ENCODE measurements around the gene GDPD4. TPM values are rescaled to one million over a fixed set of nuclear protein-coding genes. Genes with fewer than 3 reads are reported as not detected.

GDPD4 gene
- total RNA-seq, 1 experiment from 2014 or later: not detected

DNA sequence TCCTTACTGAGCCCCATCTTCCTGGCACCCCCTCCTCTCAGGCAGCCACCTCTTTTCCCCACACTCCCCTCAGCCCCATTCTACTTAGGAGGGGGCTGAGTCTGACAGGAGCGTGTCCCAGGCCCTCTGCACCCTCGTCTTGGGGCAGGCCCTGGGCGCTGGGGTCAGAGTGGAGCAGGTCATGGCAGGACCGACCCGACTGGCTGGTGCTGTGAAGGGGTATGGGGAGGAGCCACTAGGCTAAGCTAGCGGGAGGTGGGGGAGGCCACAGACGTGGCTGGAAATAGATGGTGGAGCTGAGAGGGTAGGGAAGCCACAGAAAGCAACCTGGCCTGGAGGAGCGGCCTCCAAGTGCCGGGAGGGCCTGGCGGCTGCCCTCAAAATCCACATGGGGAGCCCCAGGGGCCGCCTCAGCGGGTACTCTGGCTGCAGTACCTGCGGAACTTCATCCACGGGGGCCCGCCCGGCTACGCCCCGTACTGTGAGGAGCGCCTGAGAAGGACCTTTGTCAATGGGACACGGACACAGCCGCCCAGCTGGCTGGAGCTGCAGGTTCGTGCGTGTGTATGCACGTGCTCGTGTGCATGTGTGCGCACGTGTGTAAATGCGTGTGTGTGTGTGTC is 111.8 kb downstream of the GDPD4 start:
- BruUV-seq (replicated peaks): no TSS peak
- in situ Hi-C loops (cut with HindIII; ENCODE audit: low pct_unique_long_range_greater_than_20kb, low sequenced_read_pairs): no loop called here
- Histone ChIP-seq H3K36me3 (ENCODE audit: control insufficient read depth, insufficient read depth, low read length) (no peaks in the 10 kb centered on the region), H3K4me1 (ENCODE audit: control insufficient read depth, insufficient read depth, low read length) (no peaks in the 10 kb centered on the region), H3K4me3 (ENCODE audit: low read depth in 2 of 2, low read length in 2 of 2) (no peak overlapping the region), H3K9me3 (ENCODE audit: control insufficient read depth, insufficient read depth, low read depth, low read length) (no peaks in the 10 kb centered on the region), H3K27me3 (ENCODE audit: control insufficient read depth, insufficient read depth, low read length) (no peaks in the 10 kb centered on the region), H3K27ac (ENCODE audit: low read length) (no peak overlapping the region)
- CTCF ChIA-PET: interaction anchor here (0.5 to 4.3 kb wide), 2 partner anchors 62 to 353 kb away, joined by 9 to 33 read pairs; partner anchors contain the start of gene MYO7A
- intact Hi-C loops (cut with micrococcal nuclease; ENCODE audit: unreplicated experiment): loop anchor here (2.0 kb wide), 1 partner anchor 143 kb away; no protein-coding TSS in a partner anchor
- TF ChIP-seq TCF7L2 (IDR thresholded peaks at IDR 0.05; ENCODE audit: low read depth, low read length): no peak
- DNase-seq (ENCODE audit: low read depth, low spot score) (no peak), ATAC-seq (no peak)
- POLR2A ChIA-PET: interaction anchor here (0.6 kb wide), 1 partner anchor 900 kb away, joined by 3 read pairs; no protein-coding TSS in a partner anchor

DNA sequence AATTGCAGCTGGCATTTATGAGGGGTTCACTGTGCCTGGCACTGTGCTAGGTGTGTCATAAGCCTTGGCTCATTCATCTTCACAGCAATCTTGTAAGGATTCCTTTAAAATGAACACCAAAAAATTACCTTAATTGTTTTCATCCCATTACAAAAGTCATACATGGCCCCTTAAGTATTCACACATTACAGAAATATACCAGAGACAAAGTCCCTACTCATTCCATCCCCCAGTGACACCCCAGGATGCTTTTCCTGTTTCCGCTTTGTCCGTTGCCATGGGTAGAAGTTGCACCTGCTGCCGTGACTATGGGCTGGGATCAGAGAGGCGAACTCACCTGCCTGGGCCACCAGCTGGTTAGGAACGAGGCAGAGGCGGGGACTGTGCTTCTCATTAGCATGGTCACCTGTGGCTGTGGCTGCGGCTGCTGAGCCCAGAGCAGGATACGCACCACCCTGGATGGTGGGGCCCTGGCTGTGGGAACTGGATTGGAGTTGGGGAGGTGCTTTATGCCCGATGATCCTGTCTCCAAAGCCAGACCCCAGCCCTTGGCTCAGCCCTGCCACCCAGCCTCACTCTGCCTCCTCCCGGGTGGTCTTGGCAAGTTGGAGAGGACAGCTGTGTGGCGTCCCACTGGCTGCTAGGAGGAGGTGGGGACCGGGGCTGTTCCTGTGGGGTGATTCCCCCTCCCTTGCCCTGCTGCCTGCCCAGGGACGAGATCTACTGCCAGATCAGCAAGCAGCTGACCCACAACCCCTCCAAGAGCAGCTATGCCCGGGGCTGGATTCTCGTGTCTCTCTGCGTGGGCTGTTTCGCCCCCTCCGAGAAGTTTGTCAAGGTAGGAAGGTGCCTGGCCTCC is 112.6 kb downstream of the GDPD4 start:
- TF ChIP-seq, protein P1, sequence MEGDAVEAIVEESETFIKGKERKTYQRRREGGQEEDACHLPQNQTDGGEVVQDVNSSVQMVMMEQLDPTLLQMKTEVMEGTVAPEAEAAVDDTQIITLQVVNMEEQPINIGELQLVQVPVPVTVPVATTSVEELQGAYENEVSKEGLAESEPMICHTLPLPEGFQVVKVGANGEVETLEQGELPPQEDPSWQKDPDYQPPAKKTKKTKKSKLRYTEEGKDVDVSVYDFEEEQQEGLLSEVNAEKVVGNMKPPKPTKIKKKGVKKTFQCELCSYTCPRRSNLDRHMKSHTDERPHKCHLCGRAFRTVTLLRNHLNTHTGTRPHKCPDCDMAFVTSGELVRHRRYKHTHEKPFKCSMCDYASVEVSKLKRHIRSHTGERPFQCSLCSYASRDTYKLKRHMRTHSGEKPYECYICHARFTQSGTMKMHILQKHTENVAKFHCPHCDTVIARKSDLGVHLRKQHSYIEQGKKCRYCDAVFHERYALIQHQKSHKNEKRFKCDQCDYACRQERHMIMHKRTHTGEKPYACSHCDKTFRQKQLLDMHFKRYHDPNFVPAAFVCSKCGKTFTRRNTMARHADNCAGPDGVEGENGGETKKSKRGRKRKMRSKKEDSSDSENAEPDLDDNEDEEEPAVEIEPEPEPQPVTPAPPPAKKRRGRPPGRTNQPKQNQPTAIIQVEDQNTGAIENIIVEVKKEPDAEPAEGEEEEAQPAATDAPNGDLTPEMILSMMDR (IDR thresholded peaks at IDR 0.05): no peak; the same call in none of the 2 replicates
- TF ChIP-seq SIN3A (IDR thresholded peaks at IDR 0.05; ENCODE audit: borderline replicate concordance, insufficient read depth, low read depth, low read length) (no peak), POLR2AphosphoS5 (IDR thresholded peaks at IDR 0.05; ENCODE audit: low read depth, low read length) (no peak), TCF7L2 (IDR thresholded peaks at IDR 0.05; ENCODE audit: low read depth, low read length) (no peak)
- TF ChIP-seq, protein P2, sequence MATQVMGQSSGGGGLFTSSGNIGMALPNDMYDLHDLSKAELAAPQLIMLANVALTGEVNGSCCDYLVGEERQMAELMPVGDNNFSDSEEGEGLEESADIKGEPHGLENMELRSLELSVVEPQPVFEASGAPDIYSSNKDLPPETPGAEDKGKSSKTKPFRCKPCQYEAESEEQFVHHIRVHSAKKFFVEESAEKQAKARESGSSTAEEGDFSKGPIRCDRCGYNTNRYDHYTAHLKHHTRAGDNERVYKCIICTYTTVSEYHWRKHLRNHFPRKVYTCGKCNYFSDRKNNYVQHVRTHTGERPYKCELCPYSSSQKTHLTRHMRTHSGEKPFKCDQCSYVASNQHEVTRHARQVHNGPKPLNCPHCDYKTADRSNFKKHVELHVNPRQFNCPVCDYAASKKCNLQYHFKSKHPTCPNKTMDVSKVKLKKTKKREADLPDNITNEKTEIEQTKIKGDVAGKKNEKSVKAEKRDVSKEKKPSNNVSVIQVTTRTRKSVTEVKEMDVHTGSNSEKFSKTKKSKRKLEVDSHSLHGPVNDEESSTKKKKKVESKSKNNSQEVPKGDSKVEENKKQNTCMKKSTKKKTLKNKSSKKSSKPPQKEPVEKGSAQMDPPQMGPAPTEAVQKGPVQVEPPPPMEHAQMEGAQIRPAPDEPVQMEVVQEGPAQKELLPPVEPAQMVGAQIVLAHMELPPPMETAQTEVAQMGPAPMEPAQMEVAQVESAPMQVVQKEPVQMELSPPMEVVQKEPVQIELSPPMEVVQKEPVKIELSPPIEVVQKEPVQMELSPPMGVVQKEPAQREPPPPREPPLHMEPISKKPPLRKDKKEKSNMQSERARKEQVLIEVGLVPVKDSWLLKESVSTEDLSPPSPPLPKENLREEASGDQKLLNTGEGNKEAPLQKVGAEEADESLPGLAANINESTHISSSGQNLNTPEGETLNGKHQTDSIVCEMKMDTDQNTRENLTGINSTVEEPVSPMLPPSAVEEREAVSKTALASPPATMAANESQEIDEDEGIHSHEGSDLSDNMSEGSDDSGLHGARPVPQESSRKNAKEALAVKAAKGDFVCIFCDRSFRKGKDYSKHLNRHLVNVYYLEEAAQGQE (IDR thresholded peaks at IDR 0.05; ENCODE audit: insufficient read depth in 1 of 2, low read depth in 2 of 2, low read length in 1 of 2): no peak
- no peaks in the 10 kb centered on the region for H3K27me3 ChIP-seq (ENCODE audit: control insufficient read depth, insufficient read depth, low read length)
- ChIA-PET CTCF (interaction anchor here (0.5 to 4.3 kb wide), 2 partner anchors 61 to 353 kb away, joined by 9 to 33 read pairs; partner anchors contain the start of gene MYO7A), POLR2A (interaction anchor here (0.6 kb wide), 1 partner anchor 901 kb away, joined by 3 read pairs; no protein-coding TSS in a partner anchor)
- ATAC-seq (no peak), DNase-seq (ENCODE audit: low read depth, low spot score) (no peak)
- in situ Hi-C loops (cut with HindIII; ENCODE audit: low pct_unique_long_range_greater_than_20kb, low sequenced_read_pairs): no loop called here
- H3K36me3 ChIP-seq (ENCODE audit: control insufficient read depth, insufficient read depth, low read length): no peaks in the 10 kb centered on the region
- H3K27ac ChIP-seq (ENCODE audit: low read length): no peak overlapping the region
- H3K4me3 ChIP-seq (ENCODE audit: low read depth in 2 of 2, low read length in 2 of 2): no peak overlapping the region
- H3K4me1 ChIP-seq (ENCODE audit: control insufficient read depth, insufficient read depth, low read length): no peaks in the 10 kb centered on the region
- intact Hi-C loops (cut with micrococcal nuclease; ENCODE audit: unreplicated experiment): loop anchor here (1.0 to 2.0 kb wide), 2 partner anchors 62 to 142 kb away; no protein-coding TSS in a partner anchor
- no TSS peak for BruUV-seq (replicated peaks)
- no peaks in the 10 kb centered on the region for H3K9me3 ChIP-seq (ENCODE audit: control insufficient read depth, insufficient read depth, low read depth, low read length)
